ENCODE data around the gene INPP5F.
"Not testable (repeated sequence)": the region's sequence is repeated elsewhere in the genome, so short reads cannot be mapped to it uniquely, and the experiment has no call there.

The INPP5F gene

GRCh38 chr10:119782981-119783664 lies 57.3 kb downstream of the INPP5F start:
- no peak for DNase-seq

- no peak for DNase-seq
Observed at GRCh38 chr10:119783665-119784027, 57.8 kb downstream of the INPP5F start.

- no peak for DNase-seq
Observed at GRCh38 chr10:119784340-119785067, 58.7 kb downstream of the INPP5F start.

GRCh38 chr10:119786117-119786769 lies 60.4 kb downstream of the INPP5F start:
- DNase-seq, result no peak

- DNase-seq, result not testable (repeated sequence)
Observed at GRCh38 chr10:119795101-119795500, 69.3 kb downstream of the INPP5F start.

GRCh38 chr10:119796039-119796438 lies 70.2 kb downstream of the INPP5F start:
- DNase-seq, result no peak

- DNase-seq, result no peak
Observed at GRCh38 chr10:119801176-119801575, 75.3 kb downstream of the INPP5F start.

- DNase-seq, result no peak
Observed at GRCh38 chr10:119801998-119802538, 76.2 kb downstream of the INPP5F start.

GRCh38 chr10:119803264-119803663 lies 77.4 kb downstream of the INPP5F start:
- DNase-seq, result no peak

GRCh38 chr10:119805702-119806230 lies 79.9 kb downstream of the INPP5F start:
- DNase-seq, result no peak

- DNase-seq, result no peak
Observed at GRCh38 chr10:119806334-119807130, 80.7 kb downstream of the INPP5F start.

GRCh38 chr10:119807960-119808697 lies 82.3 kb downstream of the INPP5F start:
- DNase-seq, result no peak

- DNase-seq, result no peak
Observed at GRCh38 chr10:119811122-119811521, 85.3 kb downstream of the INPP5F start.

- DNase-seq, result no peak
Observed at GRCh38 chr10:119812684-119813083, 86.8 kb downstream of the INPP5F start.

- no peak for DNase-seq
Observed at GRCh38 chr10:119815671-119816070, 89.8 kb downstream of the INPP5F start.

- DNase-seq, result no peak
Observed at GRCh38 chr10:119817991-119818888, 92.4 kb downstream of the INPP5F start.

GRCh38 chr10:119818889-119819270 lies 93.0 kb downstream of the INPP5F start:
- no peak for DNase-seq

- no peak for DNase-seq
Observed at GRCh38 chr10:119821182-119821581, 95.3 kb downstream of the INPP5F start.

GRCh38 chr10:119824299-119824698 lies 98.4 kb downstream of the INPP5F start:
- DNase-seq, result no peak

- DNase-seq, result no peak
Observed at GRCh38 chr10:119826771-119827170, 100.9 kb downstream of the INPP5F start.

GRCh38 chr10:119827430-119827829 lies 101.6 kb downstream of the INPP5F start:
- DNase-seq, result no peak
